ENCODE measurements around the gene HDHD5. TPM values are rescaled to one million over a fixed set of nuclear protein-coding genes. Genes with fewer than 3 reads are reported as not detected.

HDHD5 gene
- total RNA-seq, 3 donors from 2014 or later (not counting 1 experiment from before 2014, with no cell fraction given): 12.0 to 16.5 (median 13.5) TPM

DNA sequence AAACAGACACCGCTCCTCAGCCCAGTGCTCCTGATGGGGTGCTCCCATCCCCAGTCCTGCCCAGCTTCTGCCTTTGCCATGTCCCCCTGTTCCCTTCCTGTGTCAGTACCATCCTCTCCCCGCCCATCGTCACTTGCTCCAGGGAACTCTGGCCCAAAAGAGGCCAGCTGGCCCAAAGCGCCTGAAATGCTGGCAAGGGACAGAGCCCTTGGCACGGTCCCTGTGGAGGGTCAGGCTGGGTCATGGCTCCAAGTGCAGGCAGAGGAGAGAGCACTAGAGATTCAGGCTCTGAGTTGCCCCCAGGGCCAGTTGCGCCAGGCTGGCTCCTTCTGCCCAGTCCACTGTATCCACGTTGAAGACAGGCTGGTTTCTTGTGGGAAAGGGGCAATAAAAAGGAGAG lies 8.4 kb upstream of the HDHD5 start:
- H3K27ac ChIP-seq (ENCODE audit: low read length): no peak overlapping the region
- H3K4me3 ChIP-seq (ENCODE audit: low read length): no peak overlapping the region
- peaks cover 5 to 6% of the 10 kb centered on the region in 2 donors for H3K4me1 Mint-ChIP-seq
- no peaks in the 10 kb centered on the region for H3K27me3 ChIP-seq (ENCODE audit: control insufficient read depth, insufficient read depth, low read length)
- DNase-seq: no peak
- H3K9me3 ChIP-seq (ENCODE audit: control insufficient read depth, insufficient read depth, low read length): no peaks in the 10 kb centered on the region
- no peak overlapping the region for H3K27ac Mint-ChIP-seq
- no peak overlapping the region for H3K4me3 Mint-ChIP-seq
- H3K4me1 ChIP-seq (ENCODE audit: control insufficient read depth, insufficient read depth, low read length): peaks cover 11% of the 10 kb centered on the region
- H3K27me3 Mint-ChIP-seq (ENCODE audit: low read depth in 2 of 2): peaks cover 0 to 5% of the 10 kb centered on the region in 2 donors
- intact Hi-C loops (cut with micrococcal nuclease): no loop called here
- WGBS (ENCODE audit: insufficient coverage): 86% methylated on average over 7 of the region's 7 CpGs
- no peak for ATAC-seq
- no peaks in the 10 kb centered on the region for H3K36me3 ChIP-seq (ENCODE audit: control insufficient read depth, insufficient read depth, low read length)
- H3K9me3 Mint-ChIP-seq: no peaks in the 10 kb centered on the region
- TF ChIP-seq, protein P1, sequence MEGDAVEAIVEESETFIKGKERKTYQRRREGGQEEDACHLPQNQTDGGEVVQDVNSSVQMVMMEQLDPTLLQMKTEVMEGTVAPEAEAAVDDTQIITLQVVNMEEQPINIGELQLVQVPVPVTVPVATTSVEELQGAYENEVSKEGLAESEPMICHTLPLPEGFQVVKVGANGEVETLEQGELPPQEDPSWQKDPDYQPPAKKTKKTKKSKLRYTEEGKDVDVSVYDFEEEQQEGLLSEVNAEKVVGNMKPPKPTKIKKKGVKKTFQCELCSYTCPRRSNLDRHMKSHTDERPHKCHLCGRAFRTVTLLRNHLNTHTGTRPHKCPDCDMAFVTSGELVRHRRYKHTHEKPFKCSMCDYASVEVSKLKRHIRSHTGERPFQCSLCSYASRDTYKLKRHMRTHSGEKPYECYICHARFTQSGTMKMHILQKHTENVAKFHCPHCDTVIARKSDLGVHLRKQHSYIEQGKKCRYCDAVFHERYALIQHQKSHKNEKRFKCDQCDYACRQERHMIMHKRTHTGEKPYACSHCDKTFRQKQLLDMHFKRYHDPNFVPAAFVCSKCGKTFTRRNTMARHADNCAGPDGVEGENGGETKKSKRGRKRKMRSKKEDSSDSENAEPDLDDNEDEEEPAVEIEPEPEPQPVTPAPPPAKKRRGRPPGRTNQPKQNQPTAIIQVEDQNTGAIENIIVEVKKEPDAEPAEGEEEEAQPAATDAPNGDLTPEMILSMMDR (IDR thresholded peaks at IDR 0.05): no peak
- H3K36me3 Mint-ChIP-seq: no peaks in the 10 kb centered on the region

DNA sequence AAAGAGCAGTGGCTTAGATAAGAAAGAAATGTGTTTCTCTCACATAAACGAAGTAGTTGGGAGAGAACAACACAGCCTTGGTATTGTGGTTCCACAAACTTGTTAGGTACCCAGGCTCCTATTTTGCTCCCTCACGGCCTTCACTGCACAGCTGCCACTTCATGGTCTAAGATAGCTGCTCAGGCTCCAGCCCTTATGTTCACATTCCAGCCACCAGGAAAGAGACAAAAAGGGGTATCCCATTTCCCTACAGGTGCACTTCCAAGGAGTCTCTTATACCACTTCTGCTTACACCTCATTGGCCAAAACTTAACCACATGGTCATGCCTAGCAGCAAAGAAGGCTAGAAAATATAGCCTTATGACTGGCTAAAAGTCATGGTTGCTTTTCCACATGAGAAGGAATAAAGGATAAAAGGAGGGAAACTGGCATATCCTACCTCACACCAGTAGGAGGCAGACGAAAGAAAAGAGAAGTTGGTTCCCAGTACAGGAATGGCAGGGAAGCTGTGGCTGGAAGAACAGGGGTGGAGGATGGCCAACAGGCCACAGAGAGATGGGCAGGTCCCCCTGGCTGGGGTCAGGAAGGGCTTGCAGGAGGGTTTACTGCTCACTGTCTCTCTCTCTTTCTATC lies 5.4 kb upstream of the HDHD5 start:
- WGBS (ENCODE audit: insufficient coverage): 87% methylated on average over 2 of the region's 3 CpGs

DNA sequence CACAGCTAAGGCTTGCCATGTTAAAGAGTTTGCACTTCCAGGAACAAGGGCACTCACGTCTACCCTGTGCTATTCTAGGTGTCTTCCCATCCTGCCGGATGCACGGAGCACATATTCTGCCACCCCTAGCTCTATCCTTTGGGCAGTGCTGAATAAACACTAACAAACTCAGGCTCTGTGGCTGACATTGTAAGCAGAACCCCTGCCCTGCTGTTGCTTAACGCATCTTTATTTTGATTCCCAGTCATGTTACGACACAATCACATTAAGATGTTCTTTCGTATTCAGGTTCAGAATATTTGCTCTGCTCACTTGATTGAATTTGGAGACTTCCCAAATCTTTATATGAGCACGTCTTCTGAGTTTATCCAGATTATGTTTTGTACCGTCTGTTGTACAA lies 3.7 kb upstream of the HDHD5 start:
- peaks cover 6 to 10% of the 10 kb centered on the region in 2 donors for H3K4me1 Mint-ChIP-seq
- no peaks in the 10 kb centered on the region for H3K36me3 Mint-ChIP-seq
- Histone ChIP-seq H3K9me3 (ENCODE audit: control insufficient read depth, insufficient read depth, low read length) (no peaks in the 10 kb centered on the region), H3K36me3 (ENCODE audit: control insufficient read depth, insufficient read depth, low read length) (no peaks in the 10 kb centered on the region), H3K4me3 (ENCODE audit: low read length) (no peak overlapping the region), H3K27ac (ENCODE audit: low read length) (no peak overlapping the region), H3K4me1 (ENCODE audit: control insufficient read depth, insufficient read depth, low read length) (peaks cover 18% of the 10 kb centered on the region), H3K27me3 (ENCODE audit: control insufficient read depth, insufficient read depth, low read length) (no peaks in the 10 kb centered on the region)
- TF ChIP-seq, protein P1 (IDR thresholded peaks at IDR 0.05): no peak
- no peaks in the 10 kb centered on the region for H3K9me3 Mint-ChIP-seq
- intact Hi-C loops (cut with micrococcal nuclease): no loop called here
- H3K27me3 Mint-ChIP-seq (ENCODE audit: low read depth in 2 of 2): peaks cover 0 to 4% of the 10 kb centered on the region in 2 donors
- ATAC-seq (no peak), DNase-seq (no peak)
- WGBS (ENCODE audit: insufficient coverage): 80% methylated on average over 8 of the region's 8 CpGs
- H3K27ac Mint-ChIP-seq: no peak overlapping the region
- no peak overlapping the region for H3K4me3 Mint-ChIP-seq

More for the DNA sequence above, 5.4 kb upstream of the HDHD5 start:
- Mint-ChIP-seq H3K36me3 (no peaks in the 10 kb centered on the region), H3K9me3 (no peaks in the 10 kb centered on the region), H3K4me3 (no peak overlapping the region), H3K4me1 (peaks cover 5% of the 10 kb centered on the region in 2 donors), H3K27ac (no peak overlapping the region), H3K27me3 (ENCODE audit: low read depth in 2 of 2) (peaks cover 0 to 5% of the 10 kb centered on the region in 2 donors)
- TF ChIP-seq, protein P1 (IDR thresholded peaks at IDR 0.05): no peak
- H3K27me3 ChIP-seq (ENCODE audit: control insufficient read depth, insufficient read depth, low read length): no peaks in the 10 kb centered on the region
- H3K9me3 ChIP-seq (ENCODE audit: control insufficient read depth, insufficient read depth, low read length): no peaks in the 10 kb centered on the region
- ATAC-seq: no peak
- peaks cover 8% of the 10 kb centered on the region for H3K4me1 ChIP-seq (ENCODE audit: control insufficient read depth, insufficient read depth, low read length)
- no peak overlapping the region for H3K27ac ChIP-seq (ENCODE audit: low read length)
- DNase-seq: no peak
- intact Hi-C loops (cut with micrococcal nuclease): no loop called here
- no peaks in the 10 kb centered on the region for H3K36me3 ChIP-seq (ENCODE audit: control insufficient read depth, insufficient read depth, low read length)
- H3K4me3 ChIP-seq (ENCODE audit: low read length): no peak overlapping the region

DNA sequence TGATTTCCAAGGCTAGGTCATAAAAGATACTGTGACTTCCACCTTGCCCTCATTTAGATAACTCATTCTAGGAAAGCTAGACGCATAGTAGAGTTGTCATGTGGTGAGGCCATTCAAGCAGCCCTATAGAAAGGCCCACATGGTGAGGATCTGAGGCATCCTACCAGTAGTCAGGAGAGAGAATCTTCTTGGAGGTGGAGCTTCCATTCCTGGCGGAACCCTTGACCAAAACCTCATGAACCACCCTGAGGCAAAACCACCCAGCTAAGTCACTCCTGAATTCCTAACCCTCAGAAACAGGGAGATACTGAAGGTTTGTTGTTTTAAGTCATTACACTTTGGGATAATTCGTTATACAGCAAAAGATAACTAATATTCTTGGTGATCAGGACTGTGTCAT lies 2.9 kb upstream of the HDHD5 start:
- Histone ChIP-seq H3K36me3 (ENCODE audit: control insufficient read depth, insufficient read depth, low read length) (no peaks in the 10 kb centered on the region), H3K9me3 (ENCODE audit: control insufficient read depth, insufficient read depth, low read length) (no peaks in the 10 kb centered on the region), H3K4me1 (ENCODE audit: control insufficient read depth, insufficient read depth, low read length) (peaks cover 24% of the 10 kb centered on the region), H3K27me3 (ENCODE audit: control insufficient read depth, insufficient read depth, low read length) (no peaks in the 10 kb centered on the region), H3K4me3 (ENCODE audit: low read length) (no peak overlapping the region), H3K27ac (ENCODE audit: low read length) (no peak overlapping the region)
- 82% methylated on average over 2 of the region's 3 CpGs for WGBS (ENCODE audit: insufficient coverage)
- DNase-seq (no peak), ATAC-seq (no peak)
- no peak overlapping the region for H3K27ac Mint-ChIP-seq
- no peaks in the 10 kb centered on the region for H3K36me3 Mint-ChIP-seq
- H3K9me3 Mint-ChIP-seq: no peaks in the 10 kb centered on the region
- H3K4me3 Mint-ChIP-seq: no peak overlapping the region
- H3K27me3 Mint-ChIP-seq (ENCODE audit: low read depth in 2 of 2): no peaks in the 10 kb centered on the region
- peaks cover 6 to 10% of the 10 kb centered on the region in 2 donors for H3K4me1 Mint-ChIP-seq
- intact Hi-C loops (cut with micrococcal nuclease): no loop called here
- TF ChIP-seq, protein P1 (IDR thresholded peaks at IDR 0.05): no peak

Data from natural killer cell (primary cell).